Stimulated activated CD8-positive, alpha-beta memory T cell treated with anti-CD3 and anti-CD28 coated beads, Interleukin-4, amount 100 ng/mL, for 24 hours (primary cell): ENCODE data around the gene GNB1L.

Experiments
- DNase-seq: peaks from one replicate; pipeline ENCODE4 v3.0.0-alpha.2; 2020; ENCODE audit warnings: low read depth

Gene GNB1L

GRCh38 chr22:19876314-19876940, 21.8 kb upstream of the GNB1L start:
- DNase-seq, result no peak

GRCh38 chr22:19875531-19876313, 21.0 kb upstream of the GNB1L start:
- no peak for DNase-seq

GRCh38 chr22:19875061-19875530, 20.4 kb upstream of the GNB1L start:
- no peak for DNase-seq

GRCh38 chr22:19874307-19875060, 19.8 kb upstream of the GNB1L start:
- DNase-seq, result no peak

- no peak for DNase-seq
These were observed 19.3 kb upstream of the GNB1L start for GRCh38 chr22:19873960-19874306.

- no peak for DNase-seq
These were observed 18.7 kb upstream of the GNB1L start for GRCh38 chr22:19873138-19873959.

- no peak for DNase-seq
These were observed 18.1 kb upstream of the GNB1L start for GRCh38 chr22:19872779-19873137.

GRCh38 chr22:19871845-19872778, 17.4 kb upstream of the GNB1L start:
- no peak for DNase-seq

GRCh38 chr22:19871023-19871844, 16.6 kb upstream of the GNB1L start:
- no peak for DNase-seq

- DNase-seq, result no peak
These were observed 15.7 kb upstream of the GNB1L start for GRCh38 chr22:19870153-19871022.

- no peak for DNase-seq
These were observed 15.0 kb upstream of the GNB1L start for GRCh38 chr22:19869497-19870152.

- DNase-seq, result no peak
These were observed 14.2 kb upstream of the GNB1L start for GRCh38 chr22:19868773-19869471.

- DNase-seq, result no peak
These were observed 13.7 kb upstream of the GNB1L start for GRCh38 chr22:19868333-19868732.

GRCh38 chr22:19867617-19868016, 12.9 kb upstream of the GNB1L start:
- DNase-seq, result no peak

GRCh38 chr22:19866665-19867009, 12.0 kb upstream of the GNB1L start:
- DNase-seq, result no peak

GRCh38 chr22:19865141-19865829, 10.6 kb upstream of the GNB1L start:
- DNase-seq, result no peak

GRCh38 chr22:19864538-19865106, 9.9 kb upstream of the GNB1L start:
- no peak for DNase-seq
